Jurkat, Clone E6-1 (cell line): ENCODE results near the gene ZNF783.
A peak's percentile ranks its signal among the peaks of the same experiment; 100 is the strongest.
"Not testable (repeated sequence)": the region's sequence is repeated elsewhere in the genome, so short reads cannot be mapped to it uniquely, and the experiment has no call there.

Experiments used
- DNase-seq: peaks from one replicate; pipeline ENCODE4 v3.0.0-alpha.2; 2011; ENCODE audit warnings: low read depth, low spot score
- H3K4me3 ChIP-seq: 2 replicates; pipeline ENCODE4 v1.5.1; 2011; ENCODE audit warnings: mild to moderate bottlenecking, low read length, control low read depth, moderate library complexity

ZNF783 gene

DNA sequence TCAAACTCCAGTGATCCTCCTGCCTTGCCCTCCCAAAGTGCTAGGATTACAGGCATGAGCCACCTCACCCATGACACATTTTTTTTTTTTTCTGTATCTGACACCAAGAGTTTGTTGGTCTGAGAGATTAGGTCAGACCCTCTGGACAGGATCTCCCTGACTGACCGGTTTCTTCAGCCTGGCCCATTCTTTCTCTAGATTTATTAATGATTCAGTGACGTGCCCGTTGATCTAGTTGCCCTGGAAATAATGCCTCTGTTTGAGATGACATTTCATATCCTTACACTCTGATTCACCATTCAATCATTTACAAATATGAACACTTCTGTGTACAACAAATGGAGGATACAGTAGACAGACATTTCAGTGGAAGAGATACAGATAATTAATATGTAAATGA lies 23.9 kb upstream of the ZNF783 start:
- no peak for DNase-seq
- H3K4me3 ChIP-seq, result no peak overlapping the region

DNA sequence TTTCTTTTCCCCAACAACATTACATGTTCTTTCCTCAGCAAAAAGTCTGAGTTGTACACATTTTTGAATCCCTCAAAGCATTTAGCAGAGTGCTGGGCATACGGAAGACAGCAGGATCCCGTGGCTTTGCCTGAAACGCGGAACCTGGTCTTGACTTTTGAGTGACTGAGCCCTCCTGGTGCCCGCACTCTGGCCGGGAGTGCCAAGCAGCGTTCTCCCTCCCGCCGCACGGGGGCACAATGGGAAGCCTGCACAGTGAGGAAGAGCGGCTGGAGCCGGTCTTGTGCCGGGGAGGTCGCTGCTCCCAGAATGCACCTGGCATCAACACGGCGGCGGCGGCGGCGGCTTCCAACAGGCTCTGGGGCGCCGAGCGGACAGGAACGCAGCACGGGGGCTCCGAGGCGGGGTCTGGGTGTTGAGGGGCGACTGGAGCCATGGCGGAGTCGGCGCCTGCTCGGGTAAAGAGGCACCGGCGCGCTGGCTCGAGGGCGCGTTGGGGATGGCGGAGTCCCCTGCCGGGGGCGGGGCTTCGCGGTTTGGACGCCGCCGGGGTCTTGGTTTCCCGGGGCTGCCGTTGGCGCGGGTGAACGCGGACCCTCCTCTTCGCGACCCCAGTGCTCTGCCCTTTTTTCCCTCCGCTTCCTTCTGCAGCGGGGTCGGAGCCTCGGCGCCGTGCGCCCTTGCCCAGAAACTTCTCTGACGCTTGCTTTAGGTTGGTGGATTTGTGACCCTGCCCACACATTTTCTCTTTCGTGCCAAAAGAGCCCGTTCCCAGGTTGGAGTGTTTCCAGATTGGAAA lies 22.5 kb upstream of the ZNF783 start, which contains the start of gene ZNF212:
ZNF212 (plus strand) TSS at position 307 of the 799 bp plus-strand sequence; CDS start at position 435, 128 bp downstream.
- peak within 1 kb of the TSS; percentile 95 for H3K4me3 ChIP-seq
- DNase-seq, result peak; percentile 81

DNA sequence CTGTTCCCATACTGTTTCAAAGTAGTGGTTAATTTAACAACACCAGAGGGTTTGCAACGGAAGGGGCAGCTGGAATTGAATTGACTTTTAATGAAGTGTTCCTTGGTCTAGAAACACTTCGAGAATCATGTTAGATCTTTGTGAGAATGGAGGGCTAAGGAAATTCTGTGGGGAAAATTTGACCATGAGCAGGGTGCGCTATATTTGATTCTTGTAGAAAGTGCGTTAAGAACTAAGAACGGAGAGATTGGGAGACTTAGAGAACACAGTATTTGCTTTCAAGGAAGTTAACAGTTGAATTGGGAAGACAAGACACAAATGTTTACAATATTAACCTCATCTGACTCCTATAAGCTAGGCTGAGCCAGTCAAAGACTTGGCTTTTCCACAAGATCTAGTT lies 21.4 kb upstream of the ZNF783 start:
- H3K4me3 ChIP-seq, result peak overlapping the region; percentile 95
- no peak for DNase-seq

DNA sequence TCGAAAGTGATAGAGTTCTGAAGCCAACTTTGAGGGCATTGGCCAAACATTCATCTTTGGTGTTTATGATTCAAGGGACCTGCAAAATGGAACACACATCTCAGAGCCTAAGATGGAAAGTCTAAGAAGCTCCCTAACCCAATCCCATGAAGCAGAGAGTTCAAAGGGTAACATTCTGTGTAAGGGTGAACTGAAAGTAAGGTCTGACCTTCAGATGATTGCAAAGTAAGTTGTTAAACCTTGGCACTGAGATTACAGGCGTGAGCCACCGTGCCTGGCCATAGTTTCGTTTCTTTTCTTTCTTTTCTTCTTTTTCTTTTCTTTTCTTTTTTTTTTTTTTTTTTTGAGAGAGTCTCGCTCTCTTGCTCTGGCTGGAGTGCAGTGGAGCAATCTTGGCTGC lies 20.3 kb upstream of the ZNF783 start:
- DNase-seq, result no peak
- H3K4me3 ChIP-seq, result no peak overlapping the region

DNA sequence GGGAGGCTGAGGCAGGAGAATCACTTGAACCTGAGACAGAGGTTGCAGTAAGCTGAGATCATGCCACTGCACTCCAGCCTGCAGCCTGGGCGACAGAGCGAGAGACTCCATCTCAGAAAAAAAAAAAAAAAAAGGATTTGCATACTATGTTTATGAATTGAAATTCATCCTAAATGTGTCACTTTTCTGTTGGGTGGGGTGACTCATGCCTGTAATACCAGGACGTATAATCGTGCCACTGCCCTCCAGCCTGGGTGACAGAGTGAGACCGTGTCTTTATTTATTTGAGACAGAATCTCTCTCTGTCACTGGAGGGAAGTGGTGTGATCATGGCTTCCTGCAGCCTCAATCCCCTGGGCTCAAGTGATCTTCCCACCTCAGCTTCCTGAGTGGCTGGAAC lies 16.8 kb upstream of the ZNF783 start:
- no peak for DNase-seq
- H3K4me3 ChIP-seq, result no peak overlapping the region

DNA sequence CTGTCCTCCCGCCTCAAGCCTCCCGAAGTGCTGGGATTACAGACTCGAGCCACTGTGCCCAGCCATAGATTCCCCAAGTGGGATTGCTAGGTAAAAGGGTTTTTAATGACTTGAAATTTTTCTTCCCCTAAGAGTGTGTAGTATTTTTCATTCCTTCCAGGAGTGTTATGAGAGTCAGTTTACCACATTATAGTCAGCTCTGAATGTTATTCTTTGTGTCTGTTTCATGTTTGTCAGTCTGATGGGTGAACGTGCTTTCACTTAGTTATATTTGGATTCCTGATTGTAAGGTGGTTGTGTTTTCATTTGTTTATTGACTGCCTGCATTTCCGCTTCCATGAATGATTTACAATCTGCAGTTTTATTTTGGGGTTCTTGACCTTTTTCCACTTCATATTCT lies 16.3 kb upstream of the ZNF783 start:
- H3K4me3 ChIP-seq, result no peak overlapping the region
- DNase-seq, result no peak

DNA sequence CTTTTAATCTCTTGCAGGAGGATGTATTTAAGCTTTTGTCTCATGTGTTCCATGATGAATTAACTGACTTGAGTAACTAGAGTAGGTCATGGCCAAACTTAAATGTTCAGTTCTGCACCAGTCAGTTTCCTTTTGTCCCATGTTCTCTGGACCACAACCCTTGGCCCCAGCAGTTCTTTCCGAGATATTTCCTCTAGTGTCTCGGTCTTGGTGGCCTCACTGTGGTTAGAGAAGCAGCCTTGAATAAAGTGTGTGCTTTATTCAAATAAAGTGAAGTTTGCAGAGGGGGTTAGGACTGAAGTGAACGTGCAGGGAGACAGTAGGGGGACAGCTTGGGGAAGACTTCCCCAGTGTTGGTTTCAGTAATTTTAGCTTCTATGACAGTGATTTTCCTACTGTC lies 13.2 kb upstream of the ZNF783 start:
- H3K4me3 ChIP-seq, result no peak overlapping the region
- no peak for DNase-seq

DNA sequence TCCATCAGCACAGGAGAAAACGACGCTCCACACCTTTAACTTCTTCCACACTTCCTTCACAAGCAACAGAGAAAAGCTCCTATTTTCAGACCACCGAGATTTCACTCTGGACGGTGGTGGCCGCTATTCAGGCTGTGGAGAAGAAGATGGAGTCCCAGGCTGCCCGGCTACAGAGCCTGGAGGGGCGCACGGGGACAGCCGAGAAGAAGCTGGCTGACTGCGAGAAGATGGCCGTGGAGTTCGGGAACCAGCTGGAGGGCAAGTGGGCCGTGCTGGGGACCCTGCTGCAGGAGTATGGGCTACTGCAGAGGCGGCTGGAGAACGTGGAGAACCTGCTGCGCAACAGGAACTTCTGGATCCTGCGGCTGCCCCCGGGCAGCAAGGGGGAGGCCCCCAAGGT lies 11.8 kb upstream of the ZNF783 start:
- not testable (repeated sequence) for DNase-seq, H3K4me3 ChIP-seq

DNA sequence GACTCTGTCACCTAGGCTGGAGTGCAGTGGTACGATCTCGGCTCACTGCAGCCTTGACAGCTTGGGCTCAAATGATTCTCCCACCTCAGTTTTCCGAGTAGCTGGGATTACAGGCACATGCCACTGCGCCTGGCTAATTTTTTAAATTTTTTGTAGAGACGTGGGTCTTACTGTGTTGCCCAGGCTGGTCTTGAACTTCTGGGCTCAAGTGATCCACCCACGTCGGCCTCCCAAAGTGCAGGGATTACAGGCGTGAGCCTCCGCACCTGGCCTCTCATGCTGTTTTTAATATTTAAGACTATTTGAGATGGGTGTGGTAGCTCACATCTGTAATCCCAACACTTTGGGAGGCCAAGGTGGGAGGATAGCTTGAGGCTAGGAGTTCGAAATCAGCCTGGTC lies 10.5 kb upstream of the ZNF783 start:
- not testable (repeated sequence) for DNase-seq, H3K4me3 ChIP-seq

DNA sequence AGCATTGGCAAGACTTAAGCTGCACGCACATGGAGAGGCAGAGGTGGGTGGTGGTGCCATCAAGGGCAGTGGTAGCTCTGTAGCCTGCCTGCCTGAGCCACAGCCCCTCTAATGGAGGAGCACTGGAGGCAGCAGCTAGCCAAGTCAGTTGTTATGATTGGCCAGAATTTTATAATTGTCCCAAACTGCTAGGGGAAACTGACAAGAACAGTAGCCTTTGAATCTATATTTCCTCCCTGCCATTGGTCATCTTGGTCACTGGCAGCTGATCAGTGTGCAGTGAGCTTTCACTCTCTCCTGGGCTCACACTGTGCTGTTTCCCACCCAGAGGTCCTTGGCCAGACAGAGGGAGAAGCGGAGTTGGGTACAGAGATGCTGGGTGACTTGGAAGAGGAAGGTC lies 9.6 kb upstream of the ZNF783 start:
- no peak overlapping the region for H3K4me3 ChIP-seq
- DNase-seq, result no peak

DNA sequence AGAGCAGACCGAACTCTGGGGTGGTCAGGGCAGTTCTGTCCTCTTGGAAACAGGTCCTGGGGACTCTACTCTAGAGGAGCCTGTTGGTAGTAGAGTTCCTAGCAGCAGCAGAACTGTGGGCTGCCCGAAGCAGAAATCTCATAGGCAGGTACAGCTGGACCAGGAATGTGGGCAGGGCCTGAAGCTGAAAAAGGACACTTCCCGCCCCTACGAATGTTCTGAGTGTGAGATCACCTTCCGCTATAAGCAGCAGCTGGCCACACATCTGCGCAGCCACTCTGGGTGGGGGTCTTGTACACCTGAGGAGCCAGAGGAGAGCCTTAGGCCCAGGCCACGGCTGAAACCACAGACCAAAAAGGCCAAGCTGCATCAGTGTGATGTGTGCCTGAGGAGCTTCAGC lies 8.3 kb upstream of the ZNF783 start:
- H3K4me3 ChIP-seq, result no peak overlapping the region
- DNase-seq, result no peak

DNA sequence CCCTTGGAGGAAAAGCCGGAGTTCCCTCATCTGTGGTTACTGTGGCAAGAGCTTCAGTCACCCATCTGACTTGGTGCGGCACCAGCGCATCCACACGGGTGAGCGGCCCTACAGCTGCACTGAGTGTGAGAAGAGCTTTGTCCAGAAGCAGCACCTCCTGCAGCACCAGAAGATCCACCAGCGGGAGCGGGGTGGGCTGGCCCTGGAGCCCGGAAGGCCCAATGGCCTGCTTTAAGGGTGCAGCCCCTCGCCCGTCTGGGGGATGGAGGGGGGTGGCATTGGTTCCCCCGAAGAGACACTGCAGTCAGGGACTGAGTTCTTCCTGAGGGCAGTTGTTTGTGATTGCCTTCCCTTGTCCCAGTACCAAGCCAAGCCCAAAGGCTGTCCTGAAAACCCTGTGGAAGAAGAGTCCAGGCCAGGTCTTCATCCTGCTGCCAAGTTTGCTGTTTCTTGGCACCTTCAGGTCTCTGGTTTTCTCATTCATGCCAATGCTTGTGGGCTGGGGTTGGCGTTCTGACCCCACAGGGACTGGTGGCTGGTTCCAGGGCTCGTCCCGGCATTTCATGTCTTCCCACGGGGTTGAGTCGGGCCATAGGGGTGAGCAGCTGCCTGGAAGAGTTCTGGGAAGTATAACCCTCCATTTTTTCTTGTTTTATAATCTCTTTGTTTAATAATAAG lies 7.7 kb upstream of the ZNF783 start:
- no peak for DNase-seq
- H3K4me3 ChIP-seq, result no peak overlapping the region

DNA sequence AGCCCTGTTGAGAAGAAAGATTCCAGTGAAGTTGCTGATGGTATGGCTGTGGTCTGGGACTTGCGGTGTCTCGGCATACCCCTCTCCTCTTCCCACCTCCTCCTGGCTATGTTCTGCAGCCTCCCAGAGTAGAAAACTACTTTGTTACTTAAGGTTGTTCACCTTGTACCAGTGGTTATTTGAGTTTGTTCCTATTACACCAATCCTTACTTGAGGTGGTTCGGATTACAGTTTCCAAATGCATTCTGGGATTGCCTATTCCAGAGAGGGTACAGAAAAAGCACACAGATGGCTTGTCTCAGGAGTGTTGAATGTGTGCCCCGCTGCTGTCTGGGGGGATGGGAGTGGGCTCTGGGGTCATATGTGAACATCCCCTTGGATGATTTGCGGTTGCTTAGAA lies 6.8 kb upstream of the ZNF783 start:
- no peak overlapping the region for H3K4me3 ChIP-seq
- no peak for DNase-seq

DNA sequence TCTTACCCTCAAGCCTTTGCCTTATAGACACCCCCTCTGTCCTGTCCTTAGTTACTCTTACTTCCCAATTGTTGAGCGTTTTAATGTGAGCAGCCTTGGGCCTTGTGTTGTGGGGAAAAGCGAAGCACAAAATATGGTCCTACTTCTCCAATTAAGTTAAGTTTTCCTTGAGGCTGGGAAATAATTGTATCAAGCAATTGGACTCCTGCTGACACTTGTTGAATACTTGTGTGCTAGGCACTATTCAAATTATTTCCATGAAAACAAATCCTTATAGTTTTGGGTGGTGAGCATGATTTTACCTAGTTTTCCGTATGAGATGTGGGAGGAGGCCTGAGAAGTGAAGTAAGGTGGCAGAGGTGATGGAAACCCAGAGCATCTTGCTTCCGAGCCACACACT lies 5.4 kb upstream of the ZNF783 start:
- DNase-seq, result no peak

DNA sequence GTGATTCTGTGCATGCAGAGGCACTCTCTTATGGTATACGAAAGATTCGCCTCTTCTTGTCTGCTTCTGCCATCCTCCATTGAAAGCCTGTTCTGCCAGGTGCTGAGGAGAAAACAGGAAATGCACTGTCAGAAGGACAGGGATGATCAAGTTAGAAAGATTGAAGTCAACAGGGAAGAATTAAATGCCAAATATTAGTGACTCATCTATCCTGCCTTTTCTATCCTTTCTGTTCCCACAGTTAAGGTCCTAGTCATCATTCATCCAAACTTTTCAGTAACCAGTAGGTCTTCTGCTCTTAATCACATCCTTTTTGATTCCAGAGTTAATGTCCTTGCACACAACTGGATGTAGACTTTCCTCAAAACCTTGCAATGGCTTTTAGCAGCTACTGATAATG lies 4.8 kb upstream of the ZNF783 start:
- H3K4me3 ChIP-seq, result no peak overlapping the region
- DNase-seq, result no peak

More for the DNA sequence above, 5.4 kb upstream of the ZNF783 start:
- no peak overlapping the region for H3K4me3 ChIP-seq

DNA sequence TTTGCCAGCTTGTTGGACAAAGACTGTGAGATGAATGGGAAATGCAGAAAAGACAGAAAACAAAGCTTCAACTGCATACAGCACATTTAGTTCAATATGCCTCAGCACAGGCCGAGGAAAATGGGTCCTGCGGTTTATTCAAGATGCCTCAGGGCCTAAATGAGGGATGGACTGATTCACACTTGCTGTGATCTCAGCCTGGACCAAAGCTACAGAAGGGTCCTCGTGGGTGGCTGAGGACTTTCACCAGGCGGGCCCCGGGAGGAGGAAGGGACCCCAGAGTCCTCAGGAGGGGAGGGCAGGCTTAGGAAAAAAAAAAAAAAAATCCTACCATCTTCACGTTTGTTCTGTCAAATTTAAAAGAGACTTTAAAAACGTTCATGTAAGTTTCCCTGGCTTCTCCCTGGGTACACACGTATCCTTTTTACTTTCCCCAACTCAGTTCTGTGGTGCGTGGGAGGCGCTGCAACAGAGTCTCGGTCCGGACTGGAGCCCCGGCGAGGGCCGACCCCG lies 624 bp upstream of the ZNF783 start:
- H3K4me3 ChIP-seq, result peak overlapping the region; percentile 74
- no peak for DNase-seq

DNA sequence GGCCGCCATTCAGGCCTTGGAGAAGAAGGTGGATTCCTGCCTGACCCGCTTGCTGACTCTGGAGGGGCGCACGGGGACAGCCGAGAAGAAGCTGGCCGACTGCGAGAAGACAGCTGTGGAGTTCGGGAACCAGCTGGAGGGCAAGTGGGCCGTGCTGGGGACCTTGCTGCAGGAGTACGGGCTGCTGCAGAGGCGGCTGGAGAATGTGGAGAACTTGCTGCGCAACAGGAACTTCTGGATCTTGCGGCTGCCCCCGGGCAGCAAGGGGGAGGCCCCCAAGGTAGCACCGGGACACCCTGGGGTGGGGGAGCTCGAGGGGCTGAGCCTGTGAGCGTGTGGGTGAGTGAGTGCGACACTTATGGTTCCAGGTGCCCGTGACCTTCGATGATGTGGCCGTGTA lies 4.5 kb downstream of the ZNF783 start:
- no peak for DNase-seq

DNA sequence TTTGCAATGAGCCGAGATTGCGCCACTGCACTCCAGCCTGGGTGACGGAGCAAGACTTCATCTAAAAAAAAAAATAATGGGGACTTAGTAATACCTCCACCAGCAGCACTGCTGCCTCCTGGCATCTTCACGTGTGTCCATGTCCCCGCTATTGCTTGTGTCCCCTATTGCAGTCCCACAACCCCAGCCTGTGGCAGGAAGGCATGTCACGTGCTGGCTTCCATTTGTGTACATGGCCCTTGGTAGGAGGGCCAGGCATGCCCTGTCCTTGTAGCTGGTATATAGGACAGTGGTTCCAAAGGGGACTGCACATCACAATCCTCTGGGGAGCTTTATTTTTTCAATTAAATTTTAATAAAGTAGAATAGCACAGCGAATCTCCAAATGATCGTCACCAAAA lies 5.7 kb downstream of the ZNF783 start:
- no peak for DNase-seq
- H3K4me3 ChIP-seq, result no peak overlapping the region

More for the DNA sequence above, 4.5 kb downstream of the ZNF783 start:
- no peak overlapping the region for H3K4me3 ChIP-seq

DNA sequence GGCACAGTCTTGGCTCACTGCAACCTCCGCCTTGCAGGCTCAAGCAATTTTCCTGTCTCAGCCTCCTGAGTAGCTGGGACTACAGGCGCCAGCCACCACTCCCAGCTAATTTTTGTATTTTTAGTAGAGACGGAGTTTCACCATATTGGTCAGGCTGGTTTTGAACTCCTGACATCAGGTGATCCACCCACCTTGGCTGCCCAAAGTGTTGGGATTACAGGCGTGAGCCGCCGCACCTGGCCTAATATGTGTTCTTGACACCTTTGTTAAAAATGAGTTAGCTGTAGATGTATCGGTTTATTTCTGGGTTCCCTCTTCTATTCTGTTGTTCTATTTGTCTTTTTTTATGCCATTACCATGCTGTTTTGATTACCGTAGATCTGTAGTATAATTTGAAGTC lies 12.4 kb downstream of the ZNF783 start:
- DNase-seq, H3K4me3 ChIP-seq: not testable (repeated sequence)

DNA sequence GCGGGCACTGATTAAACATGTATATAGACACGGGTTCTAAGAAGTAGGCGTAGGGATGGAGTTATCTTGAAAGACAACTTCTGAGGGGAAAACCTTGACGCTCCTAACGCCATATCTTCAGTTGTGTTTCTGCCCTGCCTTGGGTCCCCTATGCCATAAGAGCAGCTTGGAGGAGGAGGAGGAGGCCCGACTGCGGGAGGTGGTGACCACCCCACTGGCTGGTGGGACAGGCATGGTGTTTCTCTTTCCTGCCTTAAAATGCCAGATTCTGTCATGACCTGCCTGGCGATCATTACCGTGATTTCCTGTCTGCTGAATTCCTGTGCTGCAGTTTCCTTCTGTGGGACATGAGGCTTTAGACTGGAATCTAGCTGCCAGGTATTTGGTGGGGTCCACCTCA lies 15.9 kb downstream of the ZNF783 start:
- H3K4me3 ChIP-seq, result no peak overlapping the region
- no peak for DNase-seq
